HT-29 (cell line): Measurements from ENCODE around the gene RNF157. TPM values are rescaled to one million over a fixed set of nuclear protein-coding genes. Genes with fewer than 3 reads are reported as not detected.

ENCODE experiments used
- DNase-seq: peaks from one replicate; pipeline ENCODE4 v3.0.0-alpha.2; 2015; ENCODE audit warnings: low spot score
- small RNA-seq: library from RNA; depleted of rRNA; stranded (forward); fragments of <200 nt; gene quantifications from one replicate; pipeline ENCODE3, GENCODE V24; 2014
- total RNA-seq: library from RNA; depleted of rRNA; stranded (reverse); fragments of >200 nt; shearing (Covaris generic); gene quantifications from 2 replicates; pipeline ENCODE4 v1.2.3, GENCODE V29; 2014; rRNA removed

The RNF157 gene
- total RNA-seq, 1 experiment from 2014 or later, result 3.9 TPM

DNA sequence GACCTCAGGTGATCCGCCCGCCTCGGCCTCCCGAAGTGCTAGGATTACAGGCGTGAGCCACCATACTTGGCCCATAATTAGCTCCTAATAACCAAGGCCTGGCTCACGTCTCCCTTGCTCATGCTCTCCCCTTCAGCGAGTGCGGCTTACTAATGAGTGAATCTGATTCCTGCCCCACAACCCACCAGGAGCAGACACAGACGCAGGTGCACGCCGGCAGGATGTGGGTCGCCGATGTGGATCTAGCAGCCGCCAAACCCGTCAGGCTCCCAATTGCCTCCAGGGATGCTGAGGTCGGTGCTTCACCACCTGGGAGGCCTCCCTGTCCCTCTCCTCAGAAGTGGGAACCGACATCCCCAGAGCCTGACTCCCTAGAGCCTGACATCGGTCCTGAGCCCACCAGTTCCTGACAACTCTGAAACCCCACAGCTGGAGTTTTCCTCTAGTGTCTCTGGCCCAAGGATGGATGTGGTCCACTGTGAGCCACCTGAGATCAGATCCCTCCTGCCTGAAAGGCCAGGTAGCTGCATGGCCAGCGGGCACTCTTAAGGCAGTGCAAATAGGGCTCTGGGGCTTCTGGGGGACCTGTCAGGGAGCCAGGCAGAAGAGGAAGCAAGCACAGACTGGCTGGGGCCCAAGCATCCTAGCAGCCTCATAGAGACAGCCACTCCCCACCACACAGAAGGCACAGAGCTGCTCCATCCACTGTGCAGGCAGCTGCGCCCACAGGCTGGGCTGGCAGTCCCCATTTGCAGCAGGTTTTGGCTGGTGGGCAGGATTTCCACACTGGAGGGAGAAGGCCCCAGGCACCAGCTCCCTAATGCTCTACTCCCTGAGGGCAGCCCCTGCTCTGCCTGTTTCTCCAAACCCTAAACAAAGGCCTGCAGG, 147.5 kb downstream of the RNF157 start:
- no peak for DNase-seq

Small RNA genes lying within 50 kb of the gene (small RNA-seq; reads per million reads assigned to genes)
- gene ATP5MGP6 (not detected), gene MIR6868 (not detected)

Other genes with a start within 250 kb of the RNF157 start
- gene CDK3, start 239.6 kb downstream of the RNF157 start, total RNA-seq, result 9.5 and 11.5 TPM in 2 replicates
- 40.1 and 42.1 TPM in 2 replicates for gene EVPL, start 213.2 kb downstream of the RNF157 start, total RNA-seq
- 21.3 and 23.9 TPM in 2 replicates for gene SRP68, start 168.0 kb downstream of the RNF157 start, total RNA-seq
- gene GALR2, start 165.7 kb downstream of the RNF157 start, total RNA-seq, result 1.1 and 2.1 TPM in 2 replicates
- gene ZACN, start 161.3 kb downstream of the RNF157 start, total RNA-seq, result not detected in 2 replicates
- gene EXOC7, start 136.7 kb downstream of the RNF157 start, total RNA-seq, result 97.6 and 99.4 TPM in 2 replicates
- gene FOXJ1, start 99.2 kb downstream of the RNF157 start, total RNA-seq, result 2.0 and 3.4 TPM in 2 replicates
- 63.7 and 72.5 TPM in 2 replicates for gene UBALD2, start 24.9 kb upstream of the RNF157 start, total RNA-seq
- 0.05 and 0.18 TPM in 2 replicates for gene QRICH2, start 67.8 kb upstream of the RNF157 start, total RNA-seq
- 31.7 and 35.5 TPM in 2 replicates for gene PRPSAP1, start 113.4 kb upstream of the RNF157 start, total RNA-seq
- 2.7 and 4.4 TPM in 2 replicates for gene SPHK1, start 144.1 kb upstream of the RNF157 start, total RNA-seq
- gene UBE2O, start 212.7 kb upstream of the RNF157 start, total RNA-seq, result 22.4 and 24.4 TPM in 2 replicates
- not detected in 2 replicates for gene AANAT, start 227.1 kb upstream of the RNF157 start, total RNA-seq